GM12878 (cell line): ENCODE measurements around the gene CREBBP. TPM values are rescaled to one million over a fixed set of nuclear protein-coding genes. Genes with fewer than 3 reads are reported as not detected.

Experiments used
- ATAC-seq: fragments of 200-7000 bp; cut with Tn5 transposase; 3 replicates; pipeline ENCODE4 v1.9.1; 2020; ENCODE audit warnings: mild to moderate bottlenecking, moderate library complexity
- BruUV-seq: library from RNA; stranded (reverse); fragments of 400-500 nt; replicated peaks from 2 replicates; lab custom pipeline; 2021; lab: Mats Ljungman, UMichigan
- CTCF ChIA-PET: fragments of 300-600 bp; sonication (Branson Sonifier 250); formaldehyde crosslinking; extraction: SDS; loops from one replicate; lab custom pipeline; 2021; ENCODE audit warnings: inconsistent platforms; lab: Yijun Ruan, JAX
- POLR2A ChIA-PET: fragments of 350-600 bp; formaldehyde crosslinking; extraction: SDS; loops from one replicate; lab custom pipeline; 2021; ENCODE audit warnings: inconsistent platforms; lab: Charles Lee
- RAD21 ChIA-PET: fragments of 300-600 bp; sonication (Branson Sonifier 250); formaldehyde crosslinking; loops from one replicate; lab custom pipeline; 2023; ENCODE audit warnings: antibody characterized with exemption; ENCODE audit not compliant: unreplicated experiment; lab: Charles Lee
- SMC1A ChIA-PET: fragments of 300-600 bp; sonication (Branson Sonifier 250); formaldehyde crosslinking; loops from one replicate; lab custom pipeline; 2023; ENCODE audit not compliant: unreplicated experiment, uncharacterized antibody; lab: Charles Lee
- DNase-seq: peaks from one replicate; pipeline ENCODE4 v3.0.0-alpha.2; 2011; ENCODE audit warnings: low read depth, low spot score
- FAIRE-seq: peaks from 3 replicates; lab custom pipeline; 2011; peaks lifted over from hg19 to GRCh38; lab: Jason Lieb, UNC
- H2AFZ ChIP-seq: 2 replicates; pipeline ENCODE4 v1.6.0; 2011; ENCODE audit warnings: low read depth, low read length, control low read depth; ENCODE audit not compliant: control insufficient read depth
- H3K27ac ChIP-seq: 2 replicates; pipeline ENCODE4 v1.5.1; 2011; ENCODE audit warnings: control low read depth; ENCODE audit not compliant: control insufficient read depth, insufficient read depth
- H3K27me3 ChIP-seq, 2 experiments: replicated peaks in 1 of 2; 2 replicates each; pipeline versions ENCODE4 v1.6.0 to v1.6.1; 2011; ENCODE audit warnings: low read length in 1 of 2; ENCODE audit not compliant: control insufficient read depth in 2 of 2, insufficient read depth in 2 of 2
- H3K36me3 ChIP-seq, 2 experiments: 2 replicates each; pipeline ENCODE4 v1.5.1; 2011; ENCODE audit warnings: low read length in 1 of 2; ENCODE audit not compliant: control insufficient read depth in 2 of 2, insufficient read depth in 2 of 2
- H3K4me1 ChIP-seq: 2 replicates; pipeline ENCODE4 v1.6.1; 2011; ENCODE audit warnings: mild to moderate bottlenecking, low read length, moderate library complexity, mixed read lengths; ENCODE audit not compliant: control insufficient read depth, insufficient read depth
- H3K4me2 ChIP-seq: 2 replicates; pipeline ENCODE4 v1.6.0; 2011; ENCODE audit warnings: control low read depth; ENCODE audit not compliant: control insufficient read depth, insufficient read depth
- H3K4me3 ChIP-seq: fragments of 200-600 bp; sonication (generic); 2 replicates; pipeline ENCODE4 v1.5.1; 2016
- H3K79me2 ChIP-seq: 2 replicates; pipeline ENCODE4 v1.6.0; 2011; ENCODE audit warnings: low read length; ENCODE audit not compliant: control insufficient read depth, insufficient read depth
- H3K9ac ChIP-seq: 2 replicates; pipeline ENCODE4 v1.8.0; 2011; ENCODE audit warnings: low read length, control low read depth, mixed read lengths; ENCODE audit not compliant: control insufficient read depth, insufficient read depth
- H3K9me3 ChIP-seq: replicated peaks from 3 replicates; pipeline ENCODE4 v1.5.1; 2011; ENCODE audit warnings: mild to moderate bottlenecking, low read length; ENCODE audit not compliant: control insufficient read depth, insufficient read depth
- H4K20me1 ChIP-seq: 2 replicates; pipeline ENCODE4 v1.6.0; 2011; ENCODE audit not compliant: control insufficient read depth, insufficient read depth
- BCL11A ChIP-seq: IDR thresholded peaks from 2 replicates; pipeline ENCODE4 v1.6.1; 2011; ENCODE audit warnings: low read depth, low read length
- EP300 ChIP-seq, 2 experiments: fragments of 150-350 bp in 1 of 2; IDR thresholded peaks; 2 replicates each; pipeline ENCODE4 v1.6.1; 2011 to 2012; ENCODE audit warnings: low read depth in 2 of 2, low read length in 2 of 2, borderline replicate concordance in 1 of 2, improper control_type of control experiment in 1 of 2, inconsistent platforms in 1 of 2; ENCODE audit not compliant: control insufficient read depth in 1 of 2
- FOXK2 ChIP-seq: fragments of 450-650 bp; IDR thresholded peaks from 2 replicates; pipeline ENCODE4 v1.6.1; 2017; ENCODE audit warnings: mild to moderate bottlenecking, moderate library complexity
- FOXM1 ChIP-seq: IDR thresholded peaks from 2 replicates; pipeline ENCODE4 v1.6.1; 2012; ENCODE audit warnings: low read depth, mild to moderate bottlenecking, inconsistent platforms, low read length, moderate library complexity
- LARP7 ChIP-seq: fragments of 450-650 bp; IDR thresholded peaks from 2 replicates; pipeline ENCODE4 v1.6.1; 2017; ENCODE audit warnings: mild to moderate bottlenecking
- MAX ChIP-seq: IDR thresholded peaks from 2 replicates; pipeline ENCODE4 v1.6.1; 2012; ENCODE audit warnings: low read depth, low read length, improper control_type of control experiment
- NRF1 ChIP-seq: conservative IDR thresholded peaks from 2 replicates; pipeline ENCODE4 v1.6.1; 2011; ENCODE audit warnings: mild to moderate bottlenecking, low read depth, low read length, improper control_type of control experiment
- RB1 ChIP-seq: fragments of 450-650 bp; formaldehyde crosslinking; IDR thresholded peaks from 2 replicates; pipeline ENCODE4 v1.6.1; 2017; ENCODE audit warnings: mild to moderate bottlenecking, borderline replicate concordance
- RELA ChIP-seq: fragments of 450-650 bp; IDR thresholded peaks from 2 replicates; pipeline ENCODE4 v1.8.0; 2014; ENCODE audit warnings: borderline replicate concordance; ENCODE audit not compliant: partially characterized antibody
- REST ChIP-seq: IDR thresholded peaks from 2 replicates; pipeline ENCODE4 v1.6.1; 2012; ENCODE audit warnings: mild to moderate bottlenecking, low read depth, low read length
- ZNF24 ChIP-seq: fragments of 450-650 bp; IDR thresholded peaks from 2 replicates; pipeline ENCODE4 v1.6.1; 2017; ENCODE audit warnings: antibody characterized with exemption, mild to moderate bottlenecking
- WGBS: methylation state at CpG from one replicate; pipeline ENCODE4 v1.1.6; 2016; ENCODE audit warnings: low lambda C conversion rate; ENCODE audit not compliant: insufficient replicate concordance, insufficient coverage; ENCODE audit errors: missing lambda C conversion rate; 5-methylcytosine and 5-hydroxymethylcytosine counted together
- in situ Hi-C: fragments of 300-500 bp; cut with MboI; formaldehyde crosslinking; loops from 9 replicates; pipeline ENCODE4 v1.14.3; 2018; ENCODE audit warnings: mixed read lengths
- intact Hi-C: fragments of 100-400 bp; cut with micrococcal nuclease; formaldehyde crosslinking; loops from one replicate; pipeline ENCODE4 v1.14.2; 2022; ENCODE audit not compliant: unreplicated experiment
- polyA plus RNA-seq, 11 experiments: library from polyadenylated mRNA; depleted of rRNA in 4 of 11; unstranded in 6 of 11; stranded (reverse) in 5 of 11; fragments of >200 nt; fragmentation: Nextera tagmentation in 4 of 11; fragmentation: Illumina TruSeq in 1 of 11; extraction: Ambion mirVana in 4 of 11; extraction: Trizol in 1 of 11; gene quantifications; 1 replicate in 1 of 11; 2 replicates in 10 of 11; pipeline versions ENCODE4 v1.2.1 to v1.2.3, GENCODE V29; 2011 to 2016; ENCODE audit warnings: inconsistent platforms in 2 of 11, missing spikeins in 2 of 11, low read depth in 1 of 11
- total RNA-seq, 4 experiments: library from RNA; depleted of rRNA in 3 of 4; stranded (reverse); fragments of >200 nt in 3 of 4; fragmentation: Illumina TruSeq in 1 of 4; extraction: Trizol in 1 of 4; gene quantifications; 2 replicates each; pipeline versions ENCODE4 v1.2.1 to v1.2.3, GENCODE V29; 2013 to 2021

Gene CREBBP
- total and polyA plus RNA-seq, 10 of the 15 experiments (the other 5 are each of a cell fraction or from before 2014, with no cell fraction given) = 3.4 to 32.7 (median 7.9) TPM

GRCh38 chr16:3825103-3825502 is 55.4 kb downstream of the CREBBP start:
- DNase-seq (no peak), FAIRE-seq (no peak), ATAC-seq (no peak)
- Histone ChIP-seq H3K36me3 (peaks cover 0 to 1% of the 10 kb centered on the region in 2 experiments; a peak in 3 of 4 replicates), H3K27me3 (no peaks in the 10 kb centered on the region), H3K27ac (no peak overlapping the region), H3K9ac (no peak overlapping the region), H3K4me3 (no peak overlapping the region), H3K9me3 (no peaks in the 10 kb centered on the region), H4K20me1 (peaks cover 2% of the 10 kb centered on the region; the same call in 1 of the 2 replicates), H2AFZ (no peak overlapping the region), H3K4me1 (peaks cover 17% of the 10 kb centered on the region), H3K79me2 (peaks cover 64% of the 10 kb centered on the region), H3K4me2 (no peak overlapping the region)
- ChIA-PET RAD21 (no interaction called here), POLR2A (no interaction called here), SMC1A (no interaction called here), CTCF (no interaction called here)
- WGBS = 96% methylated on average over 1 of the region's 1 CpG
- in situ Hi-C loops = no loop called here
- TF ChIP-seq MAX = no peak
- no peak for TF ChIP-seq EP300 (IDR thresholded peaks at IDR 0.05; ENCODE audit: borderline replicate concordance in 1 of 2, control insufficient read depth in 1 of 2, low read depth in 2 of 2, low read length in 2 of 2)
- no peak for TF ChIP-seq RB1
- no TSS peak for BruUV-seq
- intact Hi-C loops = no loop called here

- 99% methylated on average over 17 of the region's 17 CpGs for WGBS
- SMC1A ChIA-PET = interaction anchor here (1.0 to 1.4 kb wide), 3 partner anchors 11 to 36 kb away, joined by 3 to 6 read pairs (median 3); no protein-coding TSS in a partner anchor
- intact Hi-C loops (no loop called here), in situ Hi-C loops (no loop called here)
- Histone ChIP-seq H3K4me3 (no peak overlapping the region), H2AFZ (no peak overlapping the region), H3K79me2 (peaks cover 66% of the 10 kb centered on the region), H3K27me3 (no peaks in the 10 kb centered on the region), H3K4me2 (no peak overlapping the region), H3K4me1 (peaks cover 20% of the 10 kb centered on the region), H3K36me3 (peaks cover 0 to 1% of the 10 kb centered on the region in 2 experiments; a peak in 3 of 4 replicates), H3K27ac (no peak overlapping the region), H3K9me3 (no peaks in the 10 kb centered on the region), H4K20me1 (peaks cover 2% of the 10 kb centered on the region; the same call in 1 of the 2 replicates), H3K9ac (no peak overlapping the region)
- CTCF ChIA-PET = interaction anchor here (0.9 to 2.1 kb wide), 2 partner anchors 11 to 26 kb away, joined by 3 to 5 read pairs; no protein-coding TSS in a partner anchor
- no TSS peak for BruUV-seq
- POLR2A ChIA-PET = no interaction called here
- TF ChIP-seq NRF1 (no peak), RELA (no peak), REST (no peak), LARP7 (no peak), ZNF24 (no peak), BCL11A (no peak), FOXM1 (no peak), FOXK2 (no peak)
- FAIRE-seq = no peak
- ATAC-seq = no peak
- no peak for DNase-seq
- RAD21 ChIA-PET = no interaction called here
These were observed 56.3 kb downstream of the CREBBP start for GRCh38 chr16:3824121-3824795.
